AG04449 (cell line): ENCODE data around the gene CDH13.

ENCODE experiments used
- CTCF ChIA-PET: fragments of 350-600 bp; formaldehyde crosslinking; extraction: SDS; loops from one replicate; lab custom pipeline; 2021; ENCODE audit warnings: antibody characterized with exemption; lab: Yijun Ruan, JAX
- POLR2A ChIA-PET: fragments of 400-600, 350-600 bp; formaldehyde crosslinking; extraction: SDS; loops from one replicate; lab custom pipeline; 2020; ENCODE audit warnings: antibody characterized with exemption, inconsistent platforms; lab: Yijun Ruan, JAX
- DNase-seq: peaks from one replicate; pipeline ENCODE4 v3.0.0-alpha.2; 2010; ENCODE audit warnings: low read depth, low spot score
- H3K4me3 ChIP-seq: 2 replicates; pipeline ENCODE4 v1.5.1; 2011; ENCODE audit warnings: low read depth, mild to moderate bottlenecking, control low read depth, low read length
- TF ChIP-seq, protein P1 (sequence below): IDR thresholded peaks from one replicate; pipeline ENCODE4 v1.5.1; 2011; ENCODE audit warnings: mild to moderate bottlenecking, moderate library complexity, low read length, control low read depth, inconsistent platforms; ENCODE audit not compliant: insufficient read depth; ENCODE audit errors: missing control alignments

CDH13 gene

GRCh38 chr16:83045790-83046189 lies 419.0 kb downstream of the CDH13 start:
- no peak overlapping the region for H3K4me3 ChIP-seq
- DNase-seq, result no peak
- ChIA-PET POLR2A (no interaction called here), CTCF (no interaction called here)
- TF ChIP-seq, protein P1, sequence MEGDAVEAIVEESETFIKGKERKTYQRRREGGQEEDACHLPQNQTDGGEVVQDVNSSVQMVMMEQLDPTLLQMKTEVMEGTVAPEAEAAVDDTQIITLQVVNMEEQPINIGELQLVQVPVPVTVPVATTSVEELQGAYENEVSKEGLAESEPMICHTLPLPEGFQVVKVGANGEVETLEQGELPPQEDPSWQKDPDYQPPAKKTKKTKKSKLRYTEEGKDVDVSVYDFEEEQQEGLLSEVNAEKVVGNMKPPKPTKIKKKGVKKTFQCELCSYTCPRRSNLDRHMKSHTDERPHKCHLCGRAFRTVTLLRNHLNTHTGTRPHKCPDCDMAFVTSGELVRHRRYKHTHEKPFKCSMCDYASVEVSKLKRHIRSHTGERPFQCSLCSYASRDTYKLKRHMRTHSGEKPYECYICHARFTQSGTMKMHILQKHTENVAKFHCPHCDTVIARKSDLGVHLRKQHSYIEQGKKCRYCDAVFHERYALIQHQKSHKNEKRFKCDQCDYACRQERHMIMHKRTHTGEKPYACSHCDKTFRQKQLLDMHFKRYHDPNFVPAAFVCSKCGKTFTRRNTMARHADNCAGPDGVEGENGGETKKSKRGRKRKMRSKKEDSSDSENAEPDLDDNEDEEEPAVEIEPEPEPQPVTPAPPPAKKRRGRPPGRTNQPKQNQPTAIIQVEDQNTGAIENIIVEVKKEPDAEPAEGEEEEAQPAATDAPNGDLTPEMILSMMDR, result no peak

GRCh38 chr16:83046664-83047063 lies 419.9 kb downstream of the CDH13 start:
- H3K4me3 ChIP-seq, result no peak overlapping the region
- DNase-seq, result no peak
- TF ChIP-seq, protein P1, result no peak
- ChIA-PET POLR2A (no interaction called here), CTCF (interaction anchor here (0.7 kb wide), 1 partner anchor 213 kb away, joined by 3 read pairs; no protein-coding TSS in a partner anchor)

DNA sequence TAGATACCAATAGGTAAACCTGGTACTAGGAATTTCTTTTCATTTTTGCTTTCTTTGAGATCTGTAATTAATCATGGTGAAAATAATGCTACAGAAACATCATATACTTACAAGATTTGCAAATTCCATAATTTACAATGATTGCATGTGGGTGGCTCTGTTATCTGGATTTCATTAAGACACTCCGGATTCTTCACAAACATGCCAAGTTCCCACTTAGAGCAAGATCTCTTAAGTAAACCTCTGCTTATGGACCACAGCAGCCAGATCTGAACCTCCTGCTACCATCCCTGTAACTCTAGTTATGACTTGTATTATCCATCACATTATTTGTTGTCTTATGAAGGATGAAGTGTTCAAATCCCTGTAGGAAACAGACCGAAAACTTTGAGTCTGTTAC lies 424.7 kb downstream of the CDH13 start:
- DNase-seq, result no peak
- ChIA-PET POLR2A (no interaction called here), CTCF (no interaction called here)
- no peak overlapping the region for H3K4me3 ChIP-seq
- TF ChIP-seq, protein P1, result no peak

DNA sequence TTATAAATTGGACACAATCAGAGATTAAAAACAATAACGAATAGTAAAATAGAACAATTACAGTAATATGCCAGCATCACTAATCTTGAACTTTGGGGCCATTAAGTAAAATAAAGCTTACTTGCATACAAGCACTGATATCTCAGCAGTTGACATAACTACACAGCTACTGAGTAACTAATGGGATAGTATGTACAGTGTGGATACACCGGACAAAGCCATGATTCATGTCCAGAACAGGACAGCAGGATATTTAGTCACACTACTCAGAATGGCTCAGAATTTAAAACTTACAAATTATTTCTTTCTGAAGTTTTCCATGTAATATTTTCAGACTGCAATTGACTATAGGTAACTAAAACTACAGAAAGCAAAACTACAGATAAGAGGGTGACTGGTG lies 427.5 kb downstream of the CDH13 start:
- no peak for DNase-seq
- ChIA-PET POLR2A (no interaction called here), CTCF (no interaction called here)
- TF ChIP-seq, protein P1, result no peak
- no peak overlapping the region for H3K4me3 ChIP-seq

GRCh38 chr16:83058376-83058775 lies 431.6 kb downstream of the CDH13 start:
- POLR2A ChIA-PET, result no interaction called here
- TF ChIP-seq, protein P1, result no peak
- H3K4me3 ChIP-seq, result no peak overlapping the region
- CTCF ChIA-PET, result interaction anchor here (0.9 kb wide), 1 partner anchor 11 kb away, joined by 3 read pairs; no protein-coding TSS in a partner anchor
- no peak for DNase-seq

DNA sequence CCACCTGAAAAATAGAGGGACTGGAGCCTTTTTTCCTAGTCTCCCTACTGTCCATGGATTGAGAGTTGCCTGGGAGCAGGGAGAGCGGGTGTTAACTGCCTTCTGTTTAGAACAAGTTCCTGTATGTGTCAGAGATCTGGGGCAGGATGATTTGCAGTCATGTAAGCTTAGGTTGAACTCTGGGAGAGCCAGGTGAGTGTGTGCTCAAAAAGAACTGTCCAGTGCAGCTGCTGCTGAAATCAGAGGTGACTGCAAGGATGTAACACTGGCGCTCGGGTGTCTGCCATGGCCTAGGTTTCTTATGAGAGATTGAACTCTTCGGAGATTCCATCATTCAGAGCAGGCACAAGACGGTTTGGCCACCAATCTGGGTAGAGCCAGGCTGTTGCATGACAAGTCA lies 432.5 kb downstream of the CDH13 start:
- TF ChIP-seq, protein P1, result no peak
- POLR2A ChIA-PET, result no interaction called here
- CTCF ChIA-PET, result no interaction called here
- no peak for DNase-seq
- no peak overlapping the region for H3K4me3 ChIP-seq
